ENCODE measurements around the gene TEKT5. TPM values are rescaled to one million over a fixed set of nuclear protein-coding genes. Genes with fewer than 3 reads are reported as not detected.

The TEKT5 gene
- total RNA-seq, 2 donors from 2014 or later = not detected

- H3K9me3 ChIP-seq (ENCODE audit: control insufficient read depth, low read length, poor library complexity, severe bottlenecking) = no peaks in the 10 kb centered on the region
- no peaks in the 10 kb centered on the region for H3K36me3 Mint-ChIP-seq (ENCODE audit: low read depth)
- no peak overlapping the region for H3K27ac Mint-ChIP-seq
- DNase-seq (no peak), ATAC-seq (no peak)
- H3K27me3 Mint-ChIP-seq = peaks cover 64% of the 10 kb centered on the region
- no peak overlapping the region for H3K4me3 Mint-ChIP-seq
- H3K4me1 Mint-ChIP-seq = no peaks in the 10 kb centered on the region
Observed at GRCh38 chr16:10614685-10615084, 80.0 kb downstream of the TEKT5 start.

DNA sequence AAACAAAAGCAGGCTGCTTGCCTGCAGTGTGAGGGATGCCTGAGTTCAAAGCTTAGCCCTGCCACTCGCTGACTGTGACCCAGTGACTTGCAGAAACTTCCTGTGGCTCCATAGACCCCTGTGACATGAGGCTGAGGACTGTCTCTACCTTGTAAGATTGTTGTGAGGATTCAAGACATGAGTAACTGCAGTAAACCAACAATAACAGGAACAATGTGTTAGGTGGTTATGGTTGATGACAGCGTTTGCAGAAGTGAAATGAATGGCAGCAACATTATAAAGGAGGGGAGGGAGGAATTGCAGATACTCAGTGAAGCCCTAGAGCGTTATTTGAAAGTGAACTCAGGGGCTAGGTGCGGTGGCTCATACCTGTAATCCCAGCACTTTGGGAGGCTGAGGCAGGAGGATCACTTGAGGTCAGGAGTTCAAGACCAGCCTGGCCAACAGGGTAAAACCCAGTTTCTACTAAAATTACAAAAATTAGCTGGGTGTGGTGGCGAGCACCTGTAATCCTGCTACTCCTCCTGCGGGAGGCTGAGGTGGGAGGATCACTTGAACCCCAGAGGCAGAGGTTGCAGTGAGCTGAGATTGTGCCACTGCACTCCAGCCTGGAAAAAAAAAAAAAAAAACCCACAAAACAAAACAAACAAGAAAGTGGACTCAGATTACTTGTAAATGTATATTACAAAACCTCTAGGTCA lies 80.8 kb downstream of the TEKT5 start:
- Mint-ChIP-seq H3K36me3 (ENCODE audit: low read depth) (no peaks in the 10 kb centered on the region), H3K4me1 (no peaks in the 10 kb centered on the region), H3K27me3 (peaks cover 57% of the 10 kb centered on the region), H3K27ac (no peak overlapping the region), H3K4me3 (no peak overlapping the region)
- H3K9me3 ChIP-seq (ENCODE audit: control insufficient read depth, low read length, poor library complexity, severe bottlenecking) = no peaks in the 10 kb centered on the region
- DNase-seq (no peak), ATAC-seq (peak; percentile 40)

GRCh38 chr16:10612649-10613179 lies 82.0 kb downstream of the TEKT5 start:
- ATAC-seq (no peak), DNase-seq (no peak)
- H3K27me3 Mint-ChIP-seq = peaks cover 51% of the 10 kb centered on the region
- H3K36me3 Mint-ChIP-seq (ENCODE audit: low read depth) = no peaks in the 10 kb centered on the region
- H3K4me1 Mint-ChIP-seq = no peaks in the 10 kb centered on the region
- H3K27ac Mint-ChIP-seq = no peak overlapping the region
- H3K9me3 ChIP-seq (ENCODE audit: control insufficient read depth, low read length, poor library complexity, severe bottlenecking) = no peaks in the 10 kb centered on the region
- no peak overlapping the region for H3K4me3 Mint-ChIP-seq

DNA sequence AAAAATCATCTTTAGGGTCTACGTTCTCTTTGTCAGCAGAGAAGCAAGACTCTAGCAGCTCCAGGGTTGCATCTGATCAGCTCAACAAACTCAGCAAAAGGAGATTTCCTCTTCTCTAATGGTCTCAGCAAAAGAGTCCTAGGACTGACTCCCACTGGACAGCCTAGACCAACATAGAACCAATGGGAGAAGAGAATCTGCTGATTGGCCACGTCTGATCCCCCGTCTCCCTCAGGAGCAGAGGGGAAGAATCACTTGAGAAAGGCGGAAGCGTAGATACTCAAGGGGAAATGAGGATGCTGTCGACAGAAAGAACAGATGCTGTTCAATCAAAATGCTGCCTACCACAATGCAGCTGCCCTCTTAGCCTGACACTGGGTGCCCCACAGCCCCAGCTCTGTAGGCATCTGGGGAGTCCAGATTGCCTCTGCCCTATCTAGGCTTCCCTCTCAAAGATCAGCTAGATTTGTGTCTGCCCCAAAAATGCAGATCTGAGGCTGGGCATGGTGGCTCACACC lies 82.8 kb downstream of the TEKT5 start:
- peaks cover under 1% of the 10 kb centered on the region for H3K4me1 Mint-ChIP-seq
- H3K9me3 ChIP-seq (ENCODE audit: control insufficient read depth, low read length, poor library complexity, severe bottlenecking) = no peaks in the 10 kb centered on the region
- H3K27me3 Mint-ChIP-seq = peaks cover 51% of the 10 kb centered on the region
- H3K36me3 Mint-ChIP-seq (ENCODE audit: low read depth) = no peaks in the 10 kb centered on the region
- H3K27ac Mint-ChIP-seq = no peak overlapping the region
- H3K4me3 Mint-ChIP-seq = no peak overlapping the region
- ATAC-seq = no peak
- no peak for DNase-seq

DNA sequence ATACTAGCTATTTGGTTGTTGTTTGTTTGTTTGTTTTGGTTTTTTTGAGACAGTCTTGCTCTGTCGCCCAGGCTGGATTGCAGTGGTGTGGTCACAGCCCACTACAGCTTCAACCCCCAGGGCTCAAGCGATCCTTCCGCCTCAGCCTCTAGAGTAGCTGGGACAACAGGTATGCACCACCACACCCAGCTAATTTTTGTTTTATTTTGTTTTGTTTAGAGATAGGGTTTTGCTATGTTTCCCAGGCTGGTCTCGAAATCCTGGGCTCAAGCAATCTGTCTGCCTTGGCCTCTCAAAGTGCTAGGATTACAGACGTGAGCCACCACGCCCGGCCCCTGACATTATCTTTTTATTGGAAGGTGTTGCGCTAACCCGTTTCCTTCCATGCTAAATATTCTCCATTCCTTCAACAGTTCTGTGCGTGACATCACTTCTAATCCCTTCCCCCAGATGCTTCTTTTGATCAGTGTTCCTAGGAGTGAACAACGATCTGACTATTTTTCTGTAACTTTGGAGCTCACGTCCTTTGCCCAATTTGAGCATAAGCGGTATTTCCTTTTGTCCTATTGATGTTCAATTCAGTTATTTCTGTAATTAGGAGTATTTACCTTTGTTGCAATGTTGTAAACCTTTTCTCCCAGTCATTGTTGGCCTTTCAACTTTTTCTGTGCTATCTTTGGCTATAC lies 84.1 kb downstream of the TEKT5 start:
- DNase-seq (no peak), ATAC-seq (no peak)
- H3K27ac Mint-ChIP-seq = no peak overlapping the region
- peaks cover 4% of the 10 kb centered on the region for H3K4me1 Mint-ChIP-seq
- no peaks in the 10 kb centered on the region for H3K9me3 ChIP-seq (ENCODE audit: control insufficient read depth, low read length, poor library complexity, severe bottlenecking)
- H3K4me3 Mint-ChIP-seq = no peak overlapping the region
- no peaks in the 10 kb centered on the region for H3K36me3 Mint-ChIP-seq (ENCODE audit: low read depth)
- H3K27me3 Mint-ChIP-seq = peaks cover 58% of the 10 kb centered on the region

DNA sequence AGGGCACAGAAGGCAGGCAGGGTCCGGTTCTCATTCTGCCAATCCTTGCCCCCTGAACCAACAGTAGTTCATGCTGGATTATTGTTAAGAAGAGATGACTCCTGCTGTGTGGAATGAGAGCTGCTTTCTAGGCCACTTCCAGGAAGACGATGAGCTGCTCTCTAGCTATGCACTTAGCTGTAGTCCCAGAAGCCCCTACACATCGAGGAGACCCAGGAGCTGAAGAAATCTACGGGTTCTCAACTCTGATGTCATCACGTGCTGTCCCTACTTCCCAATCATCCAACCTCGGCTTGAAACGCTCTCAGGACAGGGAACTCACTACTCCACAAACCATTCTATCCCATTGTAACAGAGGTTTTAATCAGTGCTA lies 85.3 kb downstream of the TEKT5 start:
- no peak for DNase-seq
- no peak overlapping the region for H3K27ac Mint-ChIP-seq
- peaks cover 4% of the 10 kb centered on the region for H3K4me1 Mint-ChIP-seq
- H3K27me3 Mint-ChIP-seq = peaks cover 57% of the 10 kb centered on the region
- H3K36me3 Mint-ChIP-seq (ENCODE audit: low read depth) = no peaks in the 10 kb centered on the region
- H3K4me3 Mint-ChIP-seq = no peak overlapping the region
- H3K9me3 ChIP-seq (ENCODE audit: control insufficient read depth, low read length, poor library complexity, severe bottlenecking) = no peaks in the 10 kb centered on the region
- no peak for ATAC-seq

- Mint-ChIP-seq H3K4me3 (no peak overlapping the region), H3K36me3 (ENCODE audit: low read depth) (no peaks in the 10 kb centered on the region), H3K27ac (no peak overlapping the region), H3K27me3 (peaks cover 56% of the 10 kb centered on the region), H3K4me1 (peaks cover 4% of the 10 kb centered on the region)
- no peaks in the 10 kb centered on the region for H3K9me3 ChIP-seq (ENCODE audit: control insufficient read depth, low read length, poor library complexity, severe bottlenecking)
- DNase-seq = no peak
- ATAC-seq = no peak
Observed at GRCh38 chr16:10608687-10609401, 85.9 kb downstream of the TEKT5 start.

DNA sequence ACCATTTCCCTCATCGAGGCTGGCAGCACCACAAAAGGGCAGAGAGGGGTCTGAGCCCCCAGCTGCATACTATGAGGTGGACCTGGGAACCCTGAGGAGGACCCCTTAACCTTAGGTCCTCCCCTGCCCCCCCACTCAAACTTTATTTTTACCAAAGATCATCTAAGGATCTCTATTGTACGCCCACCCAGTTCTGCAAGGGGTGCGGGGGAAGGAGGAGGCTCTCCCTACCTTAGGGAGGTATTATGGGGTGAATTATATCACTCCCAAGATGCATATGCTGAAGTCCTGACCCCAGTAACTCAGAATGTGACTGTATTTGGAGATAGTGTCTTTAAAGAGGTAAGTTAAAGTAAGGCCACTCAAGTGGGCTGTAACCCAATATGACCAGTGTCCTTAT lies 87.6 kb downstream of the TEKT5 start:
- no peaks in the 10 kb centered on the region for H3K9me3 ChIP-seq (ENCODE audit: control insufficient read depth, low read length, poor library complexity, severe bottlenecking)
- no peak overlapping the region for H3K4me3 Mint-ChIP-seq
- peak overlapping the region; percentile 29 for H3K27ac Mint-ChIP-seq
- DNase-seq (no peak), ATAC-seq (no peak)
- H3K36me3 Mint-ChIP-seq (ENCODE audit: low read depth) = no peaks in the 10 kb centered on the region
- peaks cover 62% of the 10 kb centered on the region for H3K27me3 Mint-ChIP-seq
- H3K4me1 Mint-ChIP-seq = peaks cover 4% of the 10 kb centered on the region

- peaks cover 58% of the 10 kb centered on the region for H3K27me3 Mint-ChIP-seq
- DNase-seq (no peak), ATAC-seq (no peak)
- no peaks in the 10 kb centered on the region for H3K36me3 Mint-ChIP-seq (ENCODE audit: low read depth)
- peak overlapping the region; percentile 29 for H3K27ac Mint-ChIP-seq
- H3K4me1 Mint-ChIP-seq = peaks cover 4% of the 10 kb centered on the region
- H3K4me3 Mint-ChIP-seq = no peak overlapping the region
- H3K9me3 ChIP-seq (ENCODE audit: control insufficient read depth, low read length, poor library complexity, severe bottlenecking) = no peaks in the 10 kb centered on the region
Observed at GRCh38 chr16:10606607-10607006, 88.1 kb downstream of the TEKT5 start.

GRCh38 chr16:10605636-10606035 lies 89.1 kb downstream of the TEKT5 start:
- peaks cover 4% of the 10 kb centered on the region for H3K4me1 Mint-ChIP-seq
- peaks cover 49% of the 10 kb centered on the region for H3K27me3 Mint-ChIP-seq
- no peaks in the 10 kb centered on the region for H3K36me3 Mint-ChIP-seq (ENCODE audit: low read depth)
- DNase-seq = no peak
- no peak for ATAC-seq
- no peaks in the 10 kb centered on the region for H3K9me3 ChIP-seq (ENCODE audit: control insufficient read depth, low read length, poor library complexity, severe bottlenecking)
- no peak overlapping the region for H3K4me3 Mint-ChIP-seq
- no peak overlapping the region for H3K27ac Mint-ChIP-seq

GRCh38 chr16:10601444-10602408 lies 93.0 kb downstream of the TEKT5 start:
- H3K4me3 Mint-ChIP-seq = no peak overlapping the region
- ATAC-seq = no peak
- peaks cover 38% of the 10 kb centered on the region for H3K27me3 Mint-ChIP-seq
- DNase-seq = no peak
- no peaks in the 10 kb centered on the region for H3K9me3 ChIP-seq (ENCODE audit: control insufficient read depth, low read length, poor library complexity, severe bottlenecking)
- H3K27ac Mint-ChIP-seq = no peak overlapping the region
- peaks cover 4% of the 10 kb centered on the region for H3K36me3 Mint-ChIP-seq (ENCODE audit: low read depth)
- H3K4me1 Mint-ChIP-seq = peaks cover 4% of the 10 kb centered on the region

DNA sequence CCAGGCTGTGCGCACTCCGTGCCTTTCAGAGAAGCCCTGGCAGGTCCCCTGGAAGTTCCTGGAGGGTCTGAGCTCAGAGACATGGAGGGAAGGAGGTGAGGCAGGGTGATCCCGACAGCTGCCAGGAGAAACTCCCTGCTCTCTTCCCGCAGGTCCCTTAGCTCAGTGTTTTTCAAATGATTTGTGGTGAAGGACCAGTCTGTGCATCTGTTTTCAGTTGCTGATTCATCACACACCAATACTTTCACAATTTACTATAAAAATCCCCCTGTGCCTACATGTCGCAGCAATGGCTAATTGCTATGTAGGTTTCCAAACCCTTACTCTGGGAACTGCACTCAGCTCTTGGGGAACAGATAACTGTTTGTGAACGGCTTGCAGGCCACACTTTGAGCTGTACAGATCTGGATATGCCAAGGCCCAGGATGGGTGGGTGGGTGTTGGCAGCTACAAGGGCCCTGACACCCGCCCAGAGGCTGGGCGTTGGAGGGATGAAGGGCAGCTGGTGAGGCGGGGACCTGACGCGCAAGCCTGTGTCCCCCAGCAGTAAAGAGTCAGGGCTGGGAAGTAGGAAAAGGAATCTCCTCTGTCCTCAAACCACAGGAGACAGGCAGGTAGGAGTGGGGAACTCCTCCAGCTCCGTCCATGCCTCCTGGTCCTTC lies 93.8 kb downstream of the TEKT5 start:
- ATAC-seq (no peak), DNase-seq (no peak)
- H3K27ac Mint-ChIP-seq = no peak overlapping the region
- peaks cover 2% of the 10 kb centered on the region for H3K4me1 Mint-ChIP-seq
- H3K9me3 ChIP-seq (ENCODE audit: control insufficient read depth, low read length, poor library complexity, severe bottlenecking) = no peaks in the 10 kb centered on the region
- H3K27me3 Mint-ChIP-seq = peaks cover 37% of the 10 kb centered on the region
- H3K36me3 Mint-ChIP-seq (ENCODE audit: low read depth) = peaks cover 4% of the 10 kb centered on the region
- no peak overlapping the region for H3K4me3 Mint-ChIP-seq

Measured in T-helper 17 cell (primary cell).